HG03097 (cell line): Measurements from ENCODE around the gene TMEM127.

ENCODE experiments used
- ATAC-seq: cut with Tn5 transposase; IDR thresholded peaks from one replicate; pipeline ENCODE4 v1.9.1; 2021; ENCODE audit not compliant: unreplicated experiment, low FRiP score

The TMEM127 gene

GRCh38 chr2:96208143-96209010 lies 57.4 kb downstream of the TMEM127 start, which contains the start of gene STARD7:
TSS of gene STARD7 (minus strand) at chr2:96208827. CDS start at chr2:96208434, 393 bp downstream.
- peak; percentile 82 for ATAC-seq

GRCh38 chr2:96207774-96208142 lies 58.0 kb downstream of the TMEM127 start:
- no peak for ATAC-seq

DNA sequence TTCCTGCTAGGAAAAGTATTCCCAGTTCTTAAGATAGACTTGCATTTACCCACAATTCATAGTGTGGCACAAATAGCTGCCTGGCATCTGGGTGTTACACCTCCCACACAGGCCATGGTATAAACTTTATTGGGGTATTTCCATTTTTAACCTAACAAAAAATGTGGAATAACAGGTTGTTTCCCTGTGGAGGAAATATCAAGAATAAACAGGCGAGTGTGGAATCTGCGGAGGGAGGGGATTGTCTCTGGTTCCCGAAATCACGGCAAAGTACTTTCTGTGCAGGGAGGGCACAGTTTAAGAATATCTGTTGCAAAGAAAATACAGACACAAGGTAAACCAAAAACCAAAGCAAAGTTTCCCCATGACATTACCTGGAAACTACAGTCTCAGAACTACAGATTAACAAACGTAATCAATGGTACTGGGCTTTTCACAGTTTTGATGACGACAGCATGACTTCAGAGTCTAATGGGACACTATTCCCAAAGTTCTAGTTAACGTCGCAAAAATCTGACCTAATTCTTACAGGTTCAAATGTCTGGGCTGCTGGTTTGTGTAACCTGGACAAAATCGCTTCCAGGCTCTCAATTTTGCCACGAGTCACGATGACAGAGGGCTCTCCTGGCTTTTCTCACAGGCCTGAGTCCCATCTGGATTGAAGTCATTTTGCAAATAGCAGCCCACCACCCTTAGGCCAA lies 58.6 kb downstream of the TMEM127 start:
- ATAC-seq, result no peak

GRCh38 chr2:96205888-96206287 lies 59.9 kb downstream of the TMEM127 start:
- ATAC-seq, result no peak

GRCh38 chr2:96204836-96205624 lies 60.8 kb downstream of the TMEM127 start:
- ATAC-seq, result no peak

GRCh38 chr2:96203130-96204028 lies 62.4 kb downstream of the TMEM127 start:
- no peak for ATAC-seq

DNA sequence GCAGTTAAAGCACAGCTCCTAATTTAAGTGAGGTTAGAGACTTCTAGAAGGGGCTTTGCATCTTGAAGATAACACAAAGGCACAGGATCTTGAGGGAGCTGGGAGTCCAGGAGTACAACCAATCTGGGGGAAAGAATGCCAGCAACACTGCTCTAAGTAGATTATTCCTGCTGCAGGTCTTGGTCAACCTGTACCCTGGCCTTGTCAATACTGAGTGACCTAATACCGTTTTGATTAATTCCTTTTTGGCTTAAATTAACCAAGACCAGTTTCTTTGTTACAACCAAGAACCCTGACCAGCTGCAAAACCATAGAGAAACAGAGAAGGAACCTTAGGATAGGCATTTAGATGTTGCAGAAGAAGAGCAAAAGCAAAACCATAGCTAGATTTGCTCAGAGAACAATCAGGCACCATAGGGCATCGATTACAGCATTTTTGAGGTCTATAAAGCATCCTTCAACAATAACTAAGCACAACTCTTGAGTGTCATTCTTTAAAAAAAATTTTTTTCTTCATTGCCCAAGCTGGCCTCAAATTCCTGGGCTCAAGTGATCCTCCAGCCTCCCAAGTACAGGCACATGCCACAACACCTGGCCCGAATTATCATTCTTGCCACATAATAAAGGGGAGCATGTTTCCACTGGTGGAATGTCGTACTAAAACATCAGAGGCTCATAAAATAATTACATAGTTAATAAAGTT lies 63.5 kb downstream of the TMEM127 start:
- ATAC-seq, result no peak

DNA sequence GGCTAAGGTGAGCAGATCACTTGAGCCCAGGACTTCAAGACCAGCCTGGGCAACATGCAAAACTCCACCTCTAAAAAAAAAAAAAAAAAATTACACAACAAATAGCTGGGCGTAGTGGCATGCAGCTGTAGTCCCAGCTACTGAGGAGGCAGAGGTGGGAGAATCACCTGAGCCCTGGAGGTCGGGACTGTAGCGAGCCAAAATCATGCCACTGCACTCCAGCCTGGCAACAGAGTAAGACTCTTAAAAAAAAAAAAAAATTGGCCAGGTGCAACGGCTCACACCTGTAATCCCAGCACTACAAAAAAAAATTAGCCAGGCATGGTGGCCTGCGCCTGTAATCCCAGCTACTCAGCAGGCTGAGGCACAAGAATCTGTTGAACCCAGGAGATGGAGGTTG lies 64.5 kb downstream of the TMEM127 start:
- ATAC-seq, result no peak

- no peak for ATAC-seq
Observed at GRCh38 chr2:96198921-96199320, 66.9 kb downstream of the TMEM127 start.
